HepG2 (cell line): ENCODE data around the gene ITPRIPL1. TPM values are rescaled to one million over a fixed set of nuclear protein-coding genes. Genes with fewer than 3 reads are reported as not detected.

Experiments
- ATAC-seq: fragments of 200-7000 bp; cut with Tn5 transposase; 3 replicates; pipeline ENCODE4 v1.9.1; 2020; ENCODE audit warnings: mild to moderate bottlenecking, moderate library complexity
- BruUV-seq: library from RNA; stranded (reverse); fragments of 400-500 nt; replicated peaks from 2 replicates; lab custom pipeline; 2021; lab: Mats Ljungman, UMichigan
- CTCF ChIA-PET: fragments of 300-600 bp; formaldehyde crosslinking; extraction: SDS; loops from one replicate; lab custom pipeline; 2021; ENCODE audit warnings: low total read pairs, inconsistent platforms, low intra/inter-chr PET ratio; lab: Yijun Ruan, JAX
- POLR2A ChIA-PET: fragments of 350-600 bp; sonication (Branson Sonifier 250); formaldehyde crosslinking; loops from one replicate; lab custom pipeline; 2020; ENCODE audit warnings: antibody characterized with exemption, inconsistent platforms; lab: Yijun Ruan, JAX
- DNase-seq: peaks from one replicate; pipeline ENCODE4 v3.0.0-alpha.2; 2015; ENCODE audit warnings: low spot score
- FAIRE-seq: peaks from 3 replicates; lab custom pipeline; 2011; peaks lifted over from hg19 to GRCh38; lab: Jason Lieb, UNC
- H2AFZ ChIP-seq: one replicate; pipeline ENCODE4 v1.6.1; 2011; ENCODE audit warnings: low read length, inconsistent platforms
- H3K27ac ChIP-seq: fragments of 300-600 bp; 3 replicates; pipeline ENCODE4 v1.8.0; 2011; ENCODE audit warnings: mixed run types, mild to moderate bottlenecking, mixed read lengths, low read length, inconsistent platforms; ENCODE audit not compliant: insufficient read depth; ENCODE audit errors: extremely low read length
- H3K27me3 ChIP-seq, 2 experiments: fragments of 200-600 bp in 1 of 2; 2 replicates in 1 of 2; 3 replicates in 1 of 2; pipeline versions ENCODE4 v1.6.0 to v1.8.0; 2011; ENCODE audit warnings: low read length in 2 of 2, mild to moderate bottlenecking in 2 of 2, moderate library complexity in 2 of 2, inconsistent platforms in 1 of 2; ENCODE audit not compliant: insufficient read depth in 2 of 2, control insufficient read depth in 1 of 2
- H3K36me3 ChIP-seq, 2 experiments: fragments of 200-600 bp in 1 of 2; replicated peaks in 1 of 2; 2 replicates in 1 of 2; 3 replicates in 1 of 2; pipeline versions ENCODE4 v1.5.1 to v1.8.0; 2011; ENCODE audit warnings: low read length in 2 of 2, inconsistent platforms in 1 of 2; ENCODE audit not compliant: insufficient read depth in 2 of 2, control insufficient read depth in 1 of 2
- H3K4me1 ChIP-seq: 2 replicates; pipeline ENCODE4 v1.5.1; 2012; ENCODE audit warnings: low read length, inconsistent platforms; ENCODE audit not compliant: insufficient read depth
- H3K4me2 ChIP-seq: 2 replicates; pipeline ENCODE4 v1.6.0; 2011; ENCODE audit warnings: low read depth, low read length, inconsistent platforms
- H3K4me3 ChIP-seq, 3 experiments: fragments of 200-600 bp in 1 of 3; sonication (generic), shearing (Covaris generic) in 1 of 3; replicated peaks in 1 of 3; 2 replicates each; pipeline ENCODE4 v1.5.1; 2011 to 2016; ENCODE audit warnings: low read length in 3 of 3, inconsistent platforms in 2 of 3, low read depth in 2 of 3, mild to moderate bottlenecking in 2 of 3, control low read depth in 1 of 3, mixed read lengths in 1 of 3; ENCODE audit not compliant: insufficient read depth in 1 of 3
- H3K79me2 ChIP-seq: one replicate; pipeline ENCODE4 v1.6.1; 2011; ENCODE audit warnings: low read length, inconsistent platforms; ENCODE audit not compliant: insufficient read depth
- H3K9ac ChIP-seq: 2 replicates; pipeline ENCODE4 v1.6.0; 2011; ENCODE audit warnings: mild to moderate bottlenecking, low read depth, low read length, inconsistent platforms; ENCODE audit not compliant: insufficient read depth
- H3K9me3 ChIP-seq: 2 replicates; pipeline ENCODE4 v1.5.1; 2012; ENCODE audit warnings: mild to moderate bottlenecking, low read length
- H4K20me1 ChIP-seq: 2 replicates; pipeline ENCODE4 v1.6.0; 2011; ENCODE audit warnings: inconsistent platforms, mild to moderate bottlenecking, low read length, moderate library complexity; ENCODE audit not compliant: insufficient read depth
- BATF2 ChIP-seq: sonication (generic); formaldehyde crosslinking; IDR thresholded peaks from 2 replicates; pipeline ENCODE4 v1.8.0; 2022; ENCODE audit warnings: mild to moderate bottlenecking, missing genetic modification reagents, moderate library complexity
- ELF3 ChIP-seq: IDR thresholded peaks from 2 replicates; pipeline ENCODE4 v1.6.1; 2016; ENCODE audit warnings: missing genetic modification reagents, missing compliant biosample characterization
- ETV5 ChIP-seq: IDR thresholded peaks from 2 replicates; pipeline ENCODE4 v1.6.1; 2018; ENCODE audit warnings: missing biosample characterization, missing genetic modification reagents, inconsistent platforms, borderline replicate concordance
- HCFC1 ChIP-seq: fragments of 150-350 bp; IDR thresholded peaks from 2 replicates; pipeline ENCODE4 v1.6.1; 2014; ENCODE audit warnings: low read depth, low read length
- ISX ChIP-seq: sonication (generic); formaldehyde crosslinking; conservative IDR thresholded peaks from 2 replicates; pipeline ENCODE4 v1.5.0; 2020; ENCODE audit warnings: missing genetic modification reagents
- KAT2B ChIP-seq: fragments of 150-350 bp; IDR thresholded peaks from 2 replicates; pipeline ENCODE4 v1.6.1; 2014; ENCODE audit warnings: low read depth, low read length, borderline replicate concordance
- POLR2A ChIP-seq, 2 experiments: IDR thresholded peaks; 2 replicates each; pipeline ENCODE4 v1.6.1; 2011; ENCODE audit warnings: low read depth in 2 of 2, low read length in 2 of 2, mild to moderate bottlenecking in 1 of 2, moderate library complexity in 1 of 2; ENCODE audit not compliant: insufficient read depth in 1 of 2
- RFXAP ChIP-seq: sonication (generic); formaldehyde crosslinking; IDR thresholded peaks from 2 replicates; pipeline ENCODE4 v1.4.0; 2020; ENCODE audit warnings: missing genetic modification reagents, borderline replicate concordance
- SPEN ChIP-seq: sonication (generic); formaldehyde crosslinking; IDR thresholded peaks from 2 replicates; pipeline ENCODE4 v1.5.1; 2020; ENCODE audit warnings: low read depth, mild to moderate bottlenecking, missing genetic modification reagents
- THAP11 ChIP-seq: IDR thresholded peaks from 2 replicates; pipeline ENCODE4 v1.6.1; 2016; ENCODE audit warnings: missing biosample characterization, missing genetic modification reagents
- ZMAT5 ChIP-seq: sonication (generic); formaldehyde crosslinking; IDR thresholded peaks from 2 replicates; pipeline ENCODE4 v1.5.0; 2020; ENCODE audit warnings: mild to moderate bottlenecking, low read depth, missing genetic modification reagents, borderline replicate concordance
- ZNF230 ChIP-seq: sonication (generic); formaldehyde crosslinking; IDR thresholded peaks from 2 replicates; pipeline ENCODE4 v1.4.0; 2020; ENCODE audit warnings: mild to moderate bottlenecking, missing genetic modification reagents
- ZNF256 ChIP-seq: sonication (generic); formaldehyde crosslinking; conservative IDR thresholded peaks from 2 replicates; pipeline ENCODE4 v1.4.0; 2020; ENCODE audit warnings: missing genetic modification reagents
- ZNF556 ChIP-seq: sonication (generic); formaldehyde crosslinking; IDR thresholded peaks from 2 replicates; pipeline ENCODE4 v1.4.0; 2020; ENCODE audit warnings: mild to moderate bottlenecking, missing genetic modification reagents, borderline replicate concordance
- ZNF687 ChIP-seq: sonication (generic); formaldehyde crosslinking; IDR thresholded peaks from 2 replicates; pipeline ENCODE4 v1.5.1; 2020; ENCODE audit warnings: mild to moderate bottlenecking, missing genetic modification reagents, moderate library complexity
- WGBS: methylation state at CpG from one replicate; pipeline ENCODE4 v1.1.6; 2017; ENCODE audit warnings: low lambda C conversion rate; 5-methylcytosine and 5-hydroxymethylcytosine counted together
- in situ Hi-C: cut with HindIII; loops from 2 replicates; pipeline ENCODE4 v1.10.0; 2017; ENCODE audit warnings: low pct_unique_long_range_greater_than_20kb; ENCODE audit not compliant: extremely low pct_ligation_motif_present
- intact Hi-C: fragments of 100-400 bp; cut with micrococcal nuclease; formaldehyde crosslinking; loops from one replicate; pipeline ENCODE4 v1.10.0; 2022; ENCODE audit not compliant: unreplicated experiment
- polyA plus RNA-seq, 8 experiments: library from polyadenylated mRNA; depleted of rRNA in 3 of 8; stranded (reverse) in 7 of 8; unstranded in 1 of 8; fragments of >200 nt; fragmentation: Illumina TruSeq in 4 of 8; extraction: Trizol in 4 of 8; gene quantifications; 2 replicates each; pipeline versions ENCODE4 v1.2.1 to v1.2.3, GENCODE V29; 2011 to 2016; ENCODE audit warnings: low read depth in 4 of 8, missing spikeins in 1 of 8, mixed read lengths in 1 of 8; ENCODE audit not compliant: insufficient read depth in 1 of 8
- total RNA-seq, 5 experiments: library from RNA; depleted of rRNA; stranded (reverse); fragments of >200 nt; fragmentation: Illumina TruSeq; extraction: Trizol; gene quantifications; 2 replicates each; pipeline ENCODE4 v1.2.3, GENCODE V29; 2016; ENCODE audit warnings: low read depth in 1 of 5
- TF ChIP-seq, protein P1 (sequence below): sonication (generic); formaldehyde crosslinking; IDR thresholded peaks from 2 replicates; pipeline ENCODE4 v1.9.0; 2022; ENCODE audit warnings: missing genetic modification reagents, mild to moderate bottlenecking, borderline replicate concordance

Gene ITPRIPL1
- total and polyA plus RNA-seq, 2 of the 13 experiments (the other 11 are each of a cell fraction or from before 2014, with no cell fraction given): 4.3 to 11.7 TPM

GRCh38 chr2:96316999-96317398 is 8.1 kb upstream of the ITPRIPL1 start (continued):
- TF ChIP-seq ZNF256 (CRISPR knock-in tag): no peak

GRCh38 chr2:96317584-96317997 is 7.5 kb upstream of the ITPRIPL1 start:
- no peaks in the 10 kb centered on the region for H3K9me3 ChIP-seq
- intact Hi-C loops: no loop called here
- ChIA-PET POLR2A (interaction anchor here (0.9 to 1.3 kb wide), 7 partner anchors 8 to 109 kb away, joined by 3 to 8 read pairs (median 3); partner anchors contain the start of genes SNRNP200 and STARD7), CTCF (no interaction called here)
- ATAC-seq (peak; percentile 68), FAIRE-seq (peak; percentile 18), DNase-seq (peak; percentile 80)
- in situ Hi-C loops: no loop called here
- H2AFZ ChIP-seq: no peak overlapping the region
- no peaks in the 10 kb centered on the region for H3K36me3 ChIP-seq
- peak overlapping the region; percentile 84 for H3K4me2 ChIP-seq
- H3K27ac ChIP-seq: no peak overlapping the region
- H3K27me3 ChIP-seq: peaks cover 7 to 19% of the 10 kb centered on the region in 2 experiments; a peak in 4 of 5 replicates
- BruUV-seq: no TSS peak
- no peaks in the 10 kb centered on the region for H3K79me2 ChIP-seq
- WGBS: 24% methylated on average over 4 of the region's 4 CpGs
- no peak overlapping the region for H3K9ac ChIP-seq
- H3K4me3 ChIP-seq: peak overlapping the region in 1 of 3 experiments; percentile 24; a peak in 1 of 6 replicates
- peaks cover 61% of the 10 kb centered on the region for H3K4me1 ChIP-seq
- H4K20me1 ChIP-seq: no peaks in the 10 kb centered on the region
- TF ChIP-seq KAT2B: no peak
- TF ChIP-seq ISX: no peak
- no peak for TF ChIP-seq HCFC1
- TF ChIP-seq THAP11 (CRISPR knock-in tag): peak; percentile 55
- no peak for TF ChIP-seq BATF2 (CRISPR knock-in tag)
- peak; percentile 25; the same call in 1 of the 2 replicates for TF ChIP-seq ZNF687 (CRISPR knock-in tag)
- 0 out of 2 replicates have a peak, but pooled peaks have one; percentile 31 for TF ChIP-seq RFXAP
- TF ChIP-seq ZNF230: no peak
- no peak for TF ChIP-seq ZMAT5 (CRISPR knock-in tag)
- TF ChIP-seq ZNF556 (CRISPR knock-in tag): no peak
- no peak for TF ChIP-seq POLR2A (IDR thresholded peaks at IDR 0.05; ENCODE audit: insufficient read depth in 1 of 2, low read depth in 2 of 2, low read length in 2 of 2)
- TF ChIP-seq, protein P1, sequence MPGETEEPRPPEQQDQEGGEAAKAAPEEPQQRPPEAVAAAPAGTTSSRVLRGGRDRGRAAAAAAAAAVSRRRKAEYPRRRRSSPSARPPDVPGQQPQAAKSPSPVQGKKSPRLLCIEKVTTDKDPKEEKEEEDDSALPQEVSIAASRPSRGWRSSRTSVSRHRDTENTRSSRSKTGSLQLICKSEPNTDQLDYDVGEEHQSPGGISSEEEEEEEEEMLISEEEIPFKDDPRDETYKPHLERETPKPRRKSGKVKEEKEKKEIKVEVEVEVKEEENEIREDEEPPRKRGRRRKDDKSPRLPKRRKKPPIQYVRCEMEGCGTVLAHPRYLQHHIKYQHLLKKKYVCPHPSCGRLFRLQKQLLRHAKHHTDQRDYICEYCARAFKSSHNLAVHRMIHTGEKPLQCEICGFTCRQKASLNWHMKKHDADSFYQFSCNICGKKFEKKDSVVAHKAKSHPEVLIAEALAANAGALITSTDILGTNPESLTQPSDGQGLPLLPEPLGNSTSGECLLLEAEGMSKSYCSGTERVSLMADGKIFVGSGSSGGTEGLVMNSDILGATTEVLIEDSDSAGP (CRISPR knock-in tag): no peak
- TF ChIP-seq SPEN (CRISPR knock-in tag): 0 out of 2 replicates have a peak, but pooled peaks have one; percentile 46
- TF ChIP-seq ELF3 (CRISPR knock-in tag): peak; percentile 80
- peak; percentile 95 for TF ChIP-seq ETV5
